GM19238 (cell line): ENCODE results near the gene SH3GLB2.
"Not testable (repeated sequence)": the region's sequence is repeated elsewhere in the genome, so short reads cannot be mapped to it uniquely, and the experiment has no call there.

Source experiments
- DNase-seq: peaks from one replicate; pipeline ENCODE4 v3.0.0; 2011; ENCODE audit warnings: low spot score; ENCODE audit not compliant: insufficient read length

Gene SH3GLB2

DNA sequence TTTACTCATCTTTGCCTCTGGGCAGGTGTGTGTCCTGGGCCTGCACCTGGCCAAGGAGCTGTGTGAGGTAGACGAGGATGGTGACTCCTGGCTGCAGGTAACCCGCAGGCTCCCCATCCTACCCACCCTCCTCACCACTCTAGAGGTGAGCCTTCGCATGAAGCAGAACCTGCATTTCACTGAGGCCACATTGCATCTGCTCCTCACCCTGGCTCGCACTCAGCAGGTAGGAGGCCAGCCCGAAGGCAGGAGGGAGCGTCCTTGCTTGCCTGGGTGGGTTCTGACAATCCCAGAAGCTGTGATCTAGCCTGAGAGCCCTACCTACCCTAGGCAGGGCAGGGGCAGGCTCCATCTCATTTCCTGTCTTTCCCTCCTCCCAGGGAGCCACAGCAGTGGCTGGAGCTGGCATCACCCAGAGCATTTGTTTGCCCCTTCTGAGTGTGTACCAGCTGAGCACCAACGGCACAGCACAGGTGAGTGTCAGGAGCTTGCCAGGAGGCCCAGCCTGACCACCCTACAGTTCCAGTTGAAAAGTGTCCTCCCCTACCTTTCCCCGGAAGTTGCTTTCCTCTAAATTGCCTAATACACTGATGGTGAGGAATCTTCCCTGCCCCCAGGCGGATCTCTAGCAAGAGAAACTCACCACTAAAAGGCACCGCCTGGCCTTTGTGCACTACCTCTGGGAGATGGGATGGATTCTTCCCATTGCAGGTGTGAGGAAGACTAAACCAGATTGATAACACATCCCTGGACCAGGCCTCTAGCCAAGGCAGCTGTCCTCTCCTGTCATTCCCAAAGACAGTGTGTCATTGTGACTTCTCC, 26.4 kb downstream of the SH3GLB2 start:
- no peak for DNase-seq

DNA sequence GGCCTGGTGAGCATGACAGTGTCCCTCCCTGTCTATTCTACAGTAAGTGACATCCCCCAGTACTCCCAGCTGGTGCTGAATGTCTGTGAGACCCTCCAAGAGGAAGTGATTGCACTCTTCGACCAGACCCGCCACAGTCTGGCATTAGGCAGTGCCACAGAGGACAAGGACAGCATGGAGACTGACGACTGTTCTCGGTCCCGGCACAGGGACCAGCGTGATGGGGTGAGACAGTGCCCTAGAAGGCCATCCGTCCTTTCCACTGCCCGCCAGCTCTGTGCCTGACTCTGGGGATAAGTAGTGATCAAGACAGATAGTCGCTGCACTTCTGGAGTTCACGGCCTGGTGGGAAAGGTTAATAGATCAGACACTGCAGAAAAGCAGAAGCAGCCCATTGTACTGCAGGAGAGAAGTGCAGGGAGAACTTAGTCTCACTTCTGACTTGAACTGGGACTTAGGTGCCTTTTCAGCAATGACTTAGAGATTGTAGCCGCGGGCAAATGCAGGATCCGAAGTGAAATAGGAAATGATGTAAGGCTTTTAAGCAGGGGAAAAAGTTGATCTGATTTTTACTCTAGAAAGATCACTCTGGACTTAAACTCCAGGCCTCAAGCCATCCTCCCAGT, 28.4 kb downstream of the SH3GLB2 start:
- DNase-seq = no peak

GRCh38 chr9:128998462-128998861, 29.7 kb downstream of the SH3GLB2 start:
- no peak for DNase-seq

- DNase-seq = no peak
These were observed 32.3 kb downstream of the SH3GLB2 start for GRCh38 chr9:128995791-128996190.

DNA sequence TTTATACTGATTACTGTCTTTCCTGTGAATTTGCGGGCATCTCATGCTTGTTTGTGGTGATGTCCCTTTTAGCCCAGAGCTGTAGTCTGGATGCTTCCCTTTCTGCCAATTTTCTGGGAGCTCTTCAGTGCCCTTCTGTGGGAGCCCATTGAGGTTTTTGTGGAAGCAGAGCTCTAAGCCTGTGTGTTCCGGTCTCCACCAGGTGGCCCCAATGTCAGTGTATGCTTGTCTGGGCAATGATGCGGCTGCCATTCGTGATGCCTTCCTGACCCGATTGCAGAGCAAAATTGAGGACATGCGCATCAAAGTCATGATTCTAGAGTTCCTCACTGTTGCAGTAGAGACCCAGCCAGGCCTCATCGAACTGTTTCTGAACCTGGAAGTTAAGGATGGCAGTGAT, 35.1 kb downstream of the SH3GLB2 start:
- no peak for DNase-seq

DNA sequence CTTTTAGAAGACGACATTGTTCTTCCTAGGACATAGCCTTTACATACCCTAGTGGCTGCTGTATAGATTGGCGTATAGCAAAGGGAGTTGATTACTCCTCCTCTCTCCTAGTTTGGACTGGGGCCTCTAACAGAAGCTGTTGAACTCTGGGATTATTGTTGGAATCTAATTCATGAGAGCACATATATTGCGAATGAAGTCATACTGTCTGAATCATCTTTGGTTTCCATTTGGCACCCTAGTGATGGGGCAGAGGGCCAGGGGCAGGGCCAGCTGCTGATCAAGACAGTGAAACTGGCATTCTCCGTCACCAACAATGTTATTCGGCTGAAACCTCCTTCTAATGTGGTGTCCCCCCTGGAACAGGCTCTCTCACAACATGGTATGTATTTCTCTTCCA, 40.3 kb downstream of the SH3GLB2 start:
- DNase-seq = no peak

DNA sequence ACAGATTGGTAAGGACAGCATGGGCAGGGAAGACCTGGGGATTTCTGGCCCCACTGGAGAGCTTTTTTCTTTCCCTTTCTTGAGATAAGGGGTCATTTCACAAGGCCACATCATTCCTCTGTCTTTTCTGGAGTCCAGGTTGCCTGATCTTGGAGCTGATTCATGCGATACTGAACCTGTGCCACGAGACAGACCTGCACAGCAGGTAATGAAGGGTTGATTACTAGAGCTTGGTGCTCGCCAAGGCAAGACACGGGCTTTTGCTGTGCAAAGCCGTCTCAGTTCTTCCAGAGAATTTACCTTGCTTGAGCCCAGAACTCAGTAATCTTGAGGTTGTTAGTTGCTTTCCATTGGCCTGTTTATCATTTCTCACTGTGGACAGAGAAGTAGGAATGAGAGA, 41.5 kb downstream of the SH3GLB2 start:
- no peak for DNase-seq

- DNase-seq = no peak
These were observed 44.6 kb downstream of the SH3GLB2 start for GRCh38 chr9:128983536-128983935.

- no peak for DNase-seq
These were observed 49.0 kb downstream of the SH3GLB2 start for GRCh38 chr9:128979111-128979510.

DNA sequence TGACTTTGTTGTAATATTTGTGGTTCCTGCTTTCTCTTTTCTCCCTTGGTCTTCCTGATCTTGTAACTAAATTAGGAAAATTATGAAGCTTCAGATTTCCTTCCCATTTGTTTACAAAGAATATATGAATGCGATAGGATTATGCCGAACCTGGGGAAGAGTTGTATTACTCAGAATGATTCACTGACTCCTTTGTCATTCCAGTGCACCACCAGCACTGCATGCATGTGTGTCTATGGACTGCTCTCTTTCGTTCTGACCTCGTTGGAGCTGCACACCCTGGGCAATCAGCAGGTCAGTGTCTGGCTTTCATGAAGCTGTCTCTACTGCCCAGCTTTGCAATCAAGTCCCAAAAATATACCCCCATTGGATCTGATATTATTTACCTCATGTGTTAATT, 55.2 kb downstream of the SH3GLB2 start:
- no peak for DNase-seq

- no peak for DNase-seq
These were observed 58.6 kb downstream of the SH3GLB2 start for GRCh38 chr9:128969491-128969890.

- DNase-seq = not testable (repeated sequence)
These were observed 66.7 kb downstream of the SH3GLB2 start for GRCh38 chr9:128961403-128961802.
